ENCODE results near the gene RTTN. TPM values are rescaled to one million over a fixed set of nuclear protein-coding genes. Genes with fewer than 3 reads are reported as not detected.
A peak's percentile ranks its signal among the peaks of the same experiment; 100 is the strongest.

Gene RTTN
- polyA plus RNA-seq, 1 donor from 2014 or later, result 5.0 TPM

GRCh38 chr18:70221915-70222278 is 16.4 kb upstream of the RTTN start:
- peaks cover under 1 to 4% (median 2%) of the 10 kb centered on the region in 3 donors for H3K9me3 Mint-ChIP-seq
- H3K27me3 Mint-ChIP-seq, result peaks cover 24% of the 10 kb centered on the region
- H3K27ac Mint-ChIP-seq, result no peak overlapping the region
- peaks cover 0 to 3% (median 0%) of the 10 kb centered on the region in 3 donors for H3K4me1 Mint-ChIP-seq
- no peak overlapping the region for H3K4me3 Mint-ChIP-seq
- H3K36me3 Mint-ChIP-seq, result peaks cover 2% of the 10 kb centered on the region

- peaks cover 0 to 3% (median 0%) of the 10 kb centered on the region in 3 donors for H3K9me3 Mint-ChIP-seq
- no peak overlapping the region for H3K27ac Mint-ChIP-seq
- H3K4me1 Mint-ChIP-seq, result peaks cover 0 to 3% (median 0%) of the 10 kb centered on the region in 3 donors
- peaks cover 24% of the 10 kb centered on the region for H3K27me3 Mint-ChIP-seq
- H3K36me3 Mint-ChIP-seq, result peaks cover 2% of the 10 kb centered on the region
- no peak overlapping the region for H3K4me3 Mint-ChIP-seq
Measured at GRCh38 chr18:70221156-70221914, 15.8 kb upstream of the RTTN start.

GRCh38 chr18:70220628-70221027 is 15.1 kb upstream of the RTTN start:
- Mint-ChIP-seq H3K9me3 (peaks cover 0 to 3% (median 0%) of the 10 kb centered on the region in 3 donors), H3K4me1 (peaks cover 0 to 3% (median 0%) of the 10 kb centered on the region in 3 donors), H3K36me3 (peaks cover 2% of the 10 kb centered on the region), H3K27ac (no peak overlapping the region), H3K4me3 (no peak overlapping the region), H3K27me3 (peaks cover 24% of the 10 kb centered on the region)

GRCh38 chr18:70219688-70220087 is 14.2 kb upstream of the RTTN start:
- Mint-ChIP-seq H3K9me3 (peaks cover 0 to 3% (median 0%) of the 10 kb centered on the region in 3 donors), H3K27ac (no peak overlapping the region), H3K27me3 (peaks cover 24% of the 10 kb centered on the region), H3K4me3 (no peak overlapping the region), H3K4me1 (peaks cover 0 to 3% (median 0%) of the 10 kb centered on the region in 3 donors), H3K36me3 (peaks cover 2% of the 10 kb centered on the region)

- Mint-ChIP-seq H3K9me3 (no peaks in the 10 kb centered on the region), H3K27ac (no peak overlapping the region), H3K4me1 (peaks cover 0 to 3% (median 0%) of the 10 kb centered on the region in 3 donors), H3K27me3 (peaks cover 12% of the 10 kb centered on the region), H3K36me3 (peaks cover 2% of the 10 kb centered on the region), H3K4me3 (no peak overlapping the region)
Measured at GRCh38 chr18:70216788-70217187, 11.3 kb upstream of the RTTN start.

- Mint-ChIP-seq H3K27ac (peak overlapping the region in 1 of 3 donors; percentile 82), H3K36me3 (no peaks in the 10 kb centered on the region), H3K27me3 (no peaks in the 10 kb centered on the region), H3K4me3 (peak overlapping the region in 2 of 4 donors; percentile 60 to 95), H3K9me3 (no peaks in the 10 kb centered on the region), H3K4me1 (peaks cover 15 to 18% (median 17%) of the 10 kb centered on the region in 3 donors)
Measured at GRCh38 chr18:70207181-70207580, 1.7 kb upstream of the RTTN start.

- H3K4me3 Mint-ChIP-seq, result peak overlapping the region in 1 of 4 donors; percentile 17
- no peaks in the 10 kb centered on the region for H3K9me3 Mint-ChIP-seq
- peaks cover 11 to 16% (median 12%) of the 10 kb centered on the region in 3 donors for H3K4me1 Mint-ChIP-seq
- peaks cover 5% of the 10 kb centered on the region for H3K36me3 Mint-ChIP-seq
- no peak overlapping the region for H3K27ac Mint-ChIP-seq
- H3K27me3 Mint-ChIP-seq, result no peaks in the 10 kb centered on the region
Measured at GRCh38 chr18:70200286-70200685, 5.2 kb downstream of the RTTN start.

GRCh38 chr18:70197844-70198243 is 7.6 kb downstream of the RTTN start:
- no peaks in the 10 kb centered on the region for H3K27me3 Mint-ChIP-seq
- no peak overlapping the region for H3K27ac Mint-ChIP-seq
- no peak overlapping the region for H3K4me3 Mint-ChIP-seq
- no peaks in the 10 kb centered on the region for H3K9me3 Mint-ChIP-seq
- peaks cover 7 to 15% (median 13%) of the 10 kb centered on the region in 3 donors for H3K4me1 Mint-ChIP-seq
- H3K36me3 Mint-ChIP-seq, result peaks cover 7% of the 10 kb centered on the region

GRCh38 chr18:70197026-70197425 is 8.5 kb downstream of the RTTN start:
- Mint-ChIP-seq H3K4me3 (no peak overlapping the region), H3K9me3 (no peaks in the 10 kb centered on the region), H3K36me3 (peaks cover 7% of the 10 kb centered on the region), H3K27me3 (no peaks in the 10 kb centered on the region), H3K27ac (no peak overlapping the region), H3K4me1 (peaks cover 7 to 15% (median 11%) of the 10 kb centered on the region in 3 donors)

- H3K27me3 Mint-ChIP-seq, result no peaks in the 10 kb centered on the region
- no peak overlapping the region for H3K4me3 Mint-ChIP-seq
- H3K36me3 Mint-ChIP-seq, result peaks cover 5% of the 10 kb centered on the region
- H3K9me3 Mint-ChIP-seq, result no peaks in the 10 kb centered on the region
- H3K4me1 Mint-ChIP-seq, result peaks cover 7 to 15% (median 11%) of the 10 kb centered on the region in 3 donors
- H3K27ac Mint-ChIP-seq, result no peak overlapping the region
Measured at GRCh38 chr18:70195852-70196434, 9.5 kb downstream of the RTTN start.

- Mint-ChIP-seq H3K27ac (peak overlapping the region; percentile 37 to 82 (median 64)), H3K4me1 (peaks cover 7 to 15% (median 11%) of the 10 kb centered on the region in 3 donors), H3K36me3 (peaks cover 4% of the 10 kb centered on the region), H3K27me3 (no peaks in the 10 kb centered on the region), H3K9me3 (no peaks in the 10 kb centered on the region), H3K4me3 (peak overlapping the region in 3 of 4 donors; percentile 41 to 89 (median 55))
Measured at GRCh38 chr18:70195014-70195614, 10.4 kb downstream of the RTTN start.

GRCh38 chr18:70194227-70194890 is 11.1 kb downstream of the RTTN start:
- Mint-ChIP-seq H3K9me3 (no peaks in the 10 kb centered on the region), H3K4me1 (peaks cover 7 to 15% (median 11%) of the 10 kb centered on the region in 3 donors), H3K27ac (peak overlapping the region in 1 of 3 donors; percentile 76), H3K36me3 (peaks cover 5% of the 10 kb centered on the region), H3K4me3 (peak overlapping the region in 1 of 4 donors; percentile 65), H3K27me3 (no peaks in the 10 kb centered on the region)

- H3K4me1 Mint-ChIP-seq, result peaks cover 6 to 13% (median 10%) of the 10 kb centered on the region in 3 donors
Measured at GRCh38 chr18:70190529-70190928, 15.0 kb downstream of the RTTN start.

GRCh38 chr18:70188113-70188512 is 17.4 kb downstream of the RTTN start:
- Mint-ChIP-seq H3K4me3 (no peak overlapping the region), H3K27me3 (no peaks in the 10 kb centered on the region), H3K36me3 (peaks cover 9% of the 10 kb centered on the region), H3K27ac (no peak overlapping the region), H3K9me3 (peaks cover 0 to 2% (median 0%) of the 10 kb centered on the region in 3 donors), H3K4me1 (peaks cover 0 to 2% (median 0%) of the 10 kb centered on the region in 3 donors)

More at GRCh38 chr18:70190529-70190928, 15.0 kb downstream of the RTTN start:
- Mint-ChIP-seq H3K27ac (peak overlapping the region in 1 of 3 donors; percentile 27), H3K27me3 (no peaks in the 10 kb centered on the region), H3K36me3 (peaks cover 8% of the 10 kb centered on the region), H3K9me3 (peaks cover 0 to 2% (median 0%) of the 10 kb centered on the region in 3 donors), H3K4me3 (no peak overlapping the region)

GRCh38 chr18:70183441-70183840 is 22.0 kb downstream of the RTTN start:
- Mint-ChIP-seq H3K36me3 (peaks cover 11% of the 10 kb centered on the region), H3K9me3 (peaks cover 0 to 2% (median 0%) of the 10 kb centered on the region in 3 donors), H3K27ac (no peak overlapping the region), H3K27me3 (no peaks in the 10 kb centered on the region), H3K4me1 (peaks cover 0 to 2% (median 2%) of the 10 kb centered on the region in 3 donors), H3K4me3 (no peak overlapping the region)
